GM12878 (cell line): ENCODE measurements around the gene ZNF296. TPM values are rescaled to one million over a fixed set of nuclear protein-coding genes. Genes with fewer than 3 reads are reported as not detected.
A peak's percentile ranks its signal among the peaks of the same experiment; 100 is the strongest.

Source experiments
- ATAC-seq: fragments of 200-7000 bp; cut with Tn5 transposase; 3 replicates; pipeline ENCODE4 v1.9.1; 2020; ENCODE audit warnings: mild to moderate bottlenecking, moderate library complexity
- BruUV-seq: library from RNA; stranded (reverse); fragments of 400-500 nt; replicated peaks from 2 replicates; lab custom pipeline; 2021; lab: Mats Ljungman, UMichigan
- CTCF ChIA-PET: fragments of 300-600 bp; sonication (Branson Sonifier 250); formaldehyde crosslinking; extraction: SDS; loops from one replicate; lab custom pipeline; 2021; ENCODE audit warnings: inconsistent platforms; lab: Yijun Ruan, JAX
- POLR2A ChIA-PET: fragments of 350-600 bp; formaldehyde crosslinking; extraction: SDS; loops from one replicate; lab custom pipeline; 2021; ENCODE audit warnings: inconsistent platforms; lab: Charles Lee
- RAD21 ChIA-PET: fragments of 300-600 bp; sonication (Branson Sonifier 250); formaldehyde crosslinking; loops from one replicate; lab custom pipeline; 2023; ENCODE audit warnings: antibody characterized with exemption; ENCODE audit not compliant: unreplicated experiment; lab: Charles Lee
- SMC1A ChIA-PET: fragments of 300-600 bp; sonication (Branson Sonifier 250); formaldehyde crosslinking; loops from one replicate; lab custom pipeline; 2023; ENCODE audit not compliant: unreplicated experiment, uncharacterized antibody; lab: Charles Lee
- DNase-seq: peaks from one replicate; pipeline ENCODE4 v3.0.0-alpha.2; 2011; ENCODE audit warnings: low read depth, low spot score
- FAIRE-seq: peaks from 3 replicates; lab custom pipeline; 2011; peaks lifted over from hg19 to GRCh38; lab: Jason Lieb, UNC
- H2AFZ ChIP-seq: 2 replicates; pipeline ENCODE4 v1.6.0; 2011; ENCODE audit warnings: low read depth, low read length, control low read depth; ENCODE audit not compliant: control insufficient read depth
- H3K27ac ChIP-seq: 2 replicates; pipeline ENCODE4 v1.5.1; 2011; ENCODE audit warnings: control low read depth; ENCODE audit not compliant: control insufficient read depth, insufficient read depth
- H3K27me3 ChIP-seq, 2 experiments: replicated peaks in 1 of 2; 2 replicates each; pipeline versions ENCODE4 v1.6.0 to v1.6.1; 2011; ENCODE audit warnings: low read length in 1 of 2; ENCODE audit not compliant: control insufficient read depth in 2 of 2, insufficient read depth in 2 of 2
- H3K36me3 ChIP-seq, 2 experiments: 2 replicates each; pipeline ENCODE4 v1.5.1; 2011; ENCODE audit warnings: low read length in 1 of 2; ENCODE audit not compliant: control insufficient read depth in 2 of 2, insufficient read depth in 2 of 2
- H3K4me1 ChIP-seq: 2 replicates; pipeline ENCODE4 v1.6.1; 2011; ENCODE audit warnings: mild to moderate bottlenecking, low read length, moderate library complexity, mixed read lengths; ENCODE audit not compliant: control insufficient read depth, insufficient read depth
- H3K4me2 ChIP-seq: 2 replicates; pipeline ENCODE4 v1.6.0; 2011; ENCODE audit warnings: control low read depth; ENCODE audit not compliant: control insufficient read depth, insufficient read depth
- H3K4me3 ChIP-seq: fragments of 200-600 bp; sonication (generic); 2 replicates; pipeline ENCODE4 v1.5.1; 2016
- H3K79me2 ChIP-seq: 2 replicates; pipeline ENCODE4 v1.6.0; 2011; ENCODE audit warnings: low read length; ENCODE audit not compliant: control insufficient read depth, insufficient read depth
- H3K9ac ChIP-seq: 2 replicates; pipeline ENCODE4 v1.8.0; 2011; ENCODE audit warnings: low read length, control low read depth, mixed read lengths; ENCODE audit not compliant: control insufficient read depth, insufficient read depth
- H3K9me3 ChIP-seq: replicated peaks from 3 replicates; pipeline ENCODE4 v1.5.1; 2011; ENCODE audit warnings: mild to moderate bottlenecking, low read length; ENCODE audit not compliant: control insufficient read depth, insufficient read depth
- H4K20me1 ChIP-seq: 2 replicates; pipeline ENCODE4 v1.6.0; 2011; ENCODE audit not compliant: control insufficient read depth, insufficient read depth
- ATF7 ChIP-seq: fragments of 450-650 bp; IDR thresholded peaks from 2 replicates; pipeline ENCODE4 v1.6.1; 2016; ENCODE audit warnings: low read depth, mild to moderate bottlenecking
- CTCF ChIP-seq, 3 experiments: IDR thresholded peaks in 2 of 3; conservative IDR thresholded peaks in 1 of 3; 2 replicates each; pipeline ENCODE4 v1.5.1; 2011; ENCODE audit warnings: low read depth in 3 of 3, low read length in 3 of 3, mild to moderate bottlenecking in 3 of 3, control low read depth in 2 of 3, moderate library complexity in 2 of 3, inconsistent platforms in 1 of 3, mixed read lengths in 1 of 3; ENCODE audit not compliant: control insufficient read depth in 2 of 3, insufficient read depth in 1 of 3; ENCODE audit errors: extremely low read depth in 1 of 3
- EP300 ChIP-seq, 2 experiments: fragments of 150-350 bp in 1 of 2; IDR thresholded peaks; 2 replicates each; pipeline ENCODE4 v1.6.1; 2011 to 2012; ENCODE audit warnings: low read depth in 2 of 2, low read length in 2 of 2, borderline replicate concordance in 1 of 2, improper control_type of control experiment in 1 of 2, inconsistent platforms in 1 of 2; ENCODE audit not compliant: control insufficient read depth in 1 of 2
- HDGF ChIP-seq: fragments of 450-650 bp; IDR thresholded peaks from 2 replicates; pipeline ENCODE4 v1.6.1; 2016; ENCODE audit warnings: antibody characterized with exemption
- KLF5 ChIP-seq: fragments of 450-650 bp; IDR thresholded peaks from 2 replicates; pipeline ENCODE4 v1.6.1; 2014; ENCODE audit warnings: mild to moderate bottlenecking; ENCODE audit not compliant: partially characterized antibody
- MEF2B ChIP-seq: fragments of 450-650 bp; IDR thresholded peaks from 2 replicates; pipeline ENCODE4 v1.6.1; 2018; ENCODE audit warnings: mild to moderate bottlenecking, moderate library complexity; ENCODE audit not compliant: partially characterized antibody, poor library complexity, severe bottlenecking
- MLLT1 ChIP-seq: fragments of 450-650 bp; IDR thresholded peaks from 2 replicates; pipeline ENCODE4 v1.6.1; 2016; ENCODE audit warnings: mild to moderate bottlenecking
- MTA2 ChIP-seq: fragments of 450-650 bp; IDR thresholded peaks from 2 replicates; pipeline ENCODE4 v1.6.1; 2016; ENCODE audit warnings: low read depth, mild to moderate bottlenecking, moderate library complexity
- PBX3 ChIP-seq: IDR thresholded peaks from 2 replicates; pipeline ENCODE4 v1.6.1; 2011; ENCODE audit warnings: mild to moderate bottlenecking, low read depth, low read length, moderate library complexity; ENCODE audit not compliant: insufficient replicate concordance
- POU2F2 ChIP-seq: IDR thresholded peaks from 3 replicates; pipeline ENCODE4 v1.6.1; 2011; ENCODE audit warnings: low read depth, mild to moderate bottlenecking, low read length, borderline replicate concordance
- RAD21 ChIP-seq: IDR thresholded peaks from 2 replicates; pipeline ENCODE4 v1.6.1; 2011; ENCODE audit warnings: mild to moderate bottlenecking, low read depth, low read length, moderate library complexity; ENCODE audit not compliant: insufficient read depth
- RUNX3 ChIP-seq: IDR thresholded peaks from 2 replicates; pipeline ENCODE4 v1.6.1; 2012; ENCODE audit warnings: low read length, inconsistent platforms
- SRF ChIP-seq, 2 experiments: IDR thresholded peaks; 2 replicates each; pipeline ENCODE4 v1.6.1; 2011; ENCODE audit warnings: low read depth in 2 of 2, low read length in 2 of 2, mild to moderate bottlenecking in 1 of 2, moderate library complexity in 1 of 2
- WGBS: methylation state at CpG from one replicate; pipeline ENCODE4 v1.1.6; 2016; ENCODE audit warnings: low lambda C conversion rate; ENCODE audit not compliant: insufficient replicate concordance, insufficient coverage; ENCODE audit errors: missing lambda C conversion rate; 5-methylcytosine and 5-hydroxymethylcytosine counted together
- in situ Hi-C: fragments of 300-500 bp; cut with MboI; formaldehyde crosslinking; loops from 9 replicates; pipeline ENCODE4 v1.14.3; 2018; ENCODE audit warnings: mixed read lengths
- intact Hi-C: fragments of 100-400 bp; cut with micrococcal nuclease; formaldehyde crosslinking; loops from one replicate; pipeline ENCODE4 v1.14.2; 2022; ENCODE audit not compliant: unreplicated experiment
- polyA plus RNA-seq, 11 experiments: library from polyadenylated mRNA; depleted of rRNA in 4 of 11; unstranded in 6 of 11; stranded (reverse) in 5 of 11; fragments of >200 nt; fragmentation: Nextera tagmentation in 4 of 11; fragmentation: Illumina TruSeq in 1 of 11; extraction: Ambion mirVana in 4 of 11; extraction: Trizol in 1 of 11; gene quantifications; 1 replicate in 1 of 11; 2 replicates in 10 of 11; pipeline versions ENCODE4 v1.2.1 to v1.2.3, GENCODE V29; 2011 to 2016; ENCODE audit warnings: inconsistent platforms in 2 of 11, missing spikeins in 2 of 11, low read depth in 1 of 11
- total RNA-seq, 4 experiments: library from RNA; depleted of rRNA in 3 of 4; stranded (reverse); fragments of >200 nt in 3 of 4; fragmentation: Illumina TruSeq in 1 of 4; extraction: Trizol in 1 of 4; gene quantifications; 2 replicates each; pipeline versions ENCODE4 v1.2.1 to v1.2.3, GENCODE V29; 2013 to 2021

The ZNF296 gene
- total and polyA plus RNA-seq, 10 of the 15 experiments (the other 5 are each of a cell fraction or from before 2014, with no cell fraction given) = 0.44 to 23.6 (median 3.5) TPM; not detected in 1

GRCh38 chr19:45121827-45122345 lies 45.6 kb upstream of the ZNF296 start:
- no TSS peak for BruUV-seq
- peak overlapping the region; percentile 47 for H3K4me2 ChIP-seq
- ChIA-PET SMC1A (interaction anchor here (1.9 kb wide), 1 partner anchor 15 kb away, joined by 6 read pairs; no protein-coding TSS in a partner anchor), POLR2A (interaction anchor here (1.2 kb wide), 1 partner anchor 15 kb away, joined by 3 read pairs; no protein-coding TSS in a partner anchor), RAD21 (interaction anchor here (1.4 to 2.2 kb wide), 4 partner anchors 15 to 70 kb away, joined by 4 to 5 read pairs (median 4); partner anchors contain the start of genes BLOC1S3 and TRAPPC6A), CTCF (interaction anchor here (0.6 to 1.4 kb wide), 3 partner anchors 18 to 62 kb away, joined by 3 read pairs; no protein-coding TSS in a partner anchor)
- peaks cover 59% of the 10 kb centered on the region for H3K79me2 ChIP-seq
- H3K9ac ChIP-seq = peak overlapping the region; percentile 2; the same call in 1 of the 2 replicates
- peaks cover 3% of the 10 kb centered on the region; the same call in 1 of the 2 replicates for H4K20me1 ChIP-seq
- in situ Hi-C loops = no loop called here
- peaks cover 61% of the 10 kb centered on the region for H3K4me1 ChIP-seq
- no peaks in the 10 kb centered on the region for H3K9me3 ChIP-seq
- FAIRE-seq (no peak), DNase-seq (peak; percentile 40), ATAC-seq (peak; percentile 7)
- H2AFZ ChIP-seq = no peak overlapping the region
- WGBS = 68% methylated on average over 11 of the region's 11 CpGs
- H3K27me3 ChIP-seq = no peaks in the 10 kb centered on the region
- peak overlapping the region; percentile 62 for H3K27ac ChIP-seq
- intact Hi-C loops = no loop called here
- no peak overlapping the region for H3K4me3 ChIP-seq
- peaks cover 0 to 9% of the 10 kb centered on the region in 2 experiments; a peak in 3 of 4 replicates for H3K36me3 ChIP-seq
- TF ChIP-seq CTCF (IDR thresholded peaks at IDR 0.05 in 2 of 3, conservative IDR thresholded peaks at IDR 0.05 in 1 of 3; ENCODE audit: control insufficient read depth in 2 of 3, extremely low read depth in 1 of 3, insufficient read depth in 1 of 3, low read depth in 3 of 3, low read length in 3 of 3) (no peak), RAD21 (no peak), POU2F2 (no peak), ATF7 (peak; percentile 67), KLF5 (peak; percentile 33), MTA2 (peak; percentile 65), RUNX3 (peak; percentile 35; the same call in 1 of the 2 replicates), MLLT1 (peak; percentile 88; the same call in 1 of the 2 replicates), EP300 (IDR thresholded peaks at IDR 0.05; ENCODE audit: borderline replicate concordance in 1 of 2, control insufficient read depth in 1 of 2, low read depth in 2 of 2, low read length in 2 of 2) (0 out of 4 replicates have a peak, but pooled peaks of 1 of the 2 experiments have one; percentile 32), PBX3 (no peak), HDGF (0 out of 2 replicates have a peak, but pooled peaks have one; percentile 50), MEF2B (peak; percentile 90), SRF (IDR thresholded peaks at IDR 0.05; ENCODE audit: low read depth in 2 of 2, low read length in 2 of 2) (no peak)
